Suprapubic skin (tissue), 4 donors: Measurements from ENCODE around the gene ZAR1.

Experiments
- EP300 ChIP-seq: sonication (generic); formaldehyde crosslinking; IDR thresholded peaks from one replicate; pipeline ENCODE4 v1.6.1; 2017; ENCODE audit warnings: antibody characterized with exemption
- POLR2A ChIP-seq, 2 donors: fragments of 450-650 bp; IDR thresholded peaks; one replicate each; pipeline ENCODE4 v1.6.1; 2017; ENCODE audit warnings: antibody characterized with exemption in 2 of 2, mild to moderate bottlenecking in 2 of 2, moderate library complexity in 2 of 2
- POLR2AphosphoS5 ChIP-seq, 3 donors: sonication (generic); formaldehyde crosslinking; IDR thresholded peaks; one replicate each; pipeline ENCODE4 v1.6.1; 2017; ENCODE audit warnings: antibody characterized with exemption in 3 of 3
- TF ChIP-seq, protein P1 (sequence below), 2 donors: fragments of 200-600 bp in 1 of 2; fragments of 450-650 bp in 1 of 2; sonication (generic) in 1 of 2; IDR thresholded peaks; one replicate each; pipeline ENCODE4 v1.5.1; 2016 to 2019; ENCODE audit warnings: antibody characterized with exemption in 2 of 2, mild to moderate bottlenecking in 1 of 2, moderate library complexity in 1 of 2

DNA sequence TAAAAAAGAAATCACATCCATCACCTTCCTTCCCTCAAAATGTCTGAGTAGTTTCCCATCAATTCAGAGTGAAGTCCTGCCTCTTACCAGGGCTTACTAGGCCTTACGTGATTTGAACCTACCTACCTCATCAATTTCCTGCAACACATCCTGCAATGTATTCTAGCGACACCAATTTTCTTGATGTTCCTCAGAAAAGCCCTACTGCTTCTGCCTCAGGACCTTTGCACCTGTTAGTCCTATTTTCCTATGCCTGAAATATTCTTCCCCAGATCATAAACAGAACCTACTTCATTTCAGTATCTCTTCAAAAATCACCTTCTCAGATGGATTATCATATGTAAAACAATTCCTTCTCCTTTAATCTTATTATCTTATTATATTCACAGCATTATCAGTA is 52.8 kb downstream of the ZAR1 start:
- TF ChIP-seq, protein P1, sequence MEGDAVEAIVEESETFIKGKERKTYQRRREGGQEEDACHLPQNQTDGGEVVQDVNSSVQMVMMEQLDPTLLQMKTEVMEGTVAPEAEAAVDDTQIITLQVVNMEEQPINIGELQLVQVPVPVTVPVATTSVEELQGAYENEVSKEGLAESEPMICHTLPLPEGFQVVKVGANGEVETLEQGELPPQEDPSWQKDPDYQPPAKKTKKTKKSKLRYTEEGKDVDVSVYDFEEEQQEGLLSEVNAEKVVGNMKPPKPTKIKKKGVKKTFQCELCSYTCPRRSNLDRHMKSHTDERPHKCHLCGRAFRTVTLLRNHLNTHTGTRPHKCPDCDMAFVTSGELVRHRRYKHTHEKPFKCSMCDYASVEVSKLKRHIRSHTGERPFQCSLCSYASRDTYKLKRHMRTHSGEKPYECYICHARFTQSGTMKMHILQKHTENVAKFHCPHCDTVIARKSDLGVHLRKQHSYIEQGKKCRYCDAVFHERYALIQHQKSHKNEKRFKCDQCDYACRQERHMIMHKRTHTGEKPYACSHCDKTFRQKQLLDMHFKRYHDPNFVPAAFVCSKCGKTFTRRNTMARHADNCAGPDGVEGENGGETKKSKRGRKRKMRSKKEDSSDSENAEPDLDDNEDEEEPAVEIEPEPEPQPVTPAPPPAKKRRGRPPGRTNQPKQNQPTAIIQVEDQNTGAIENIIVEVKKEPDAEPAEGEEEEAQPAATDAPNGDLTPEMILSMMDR (IDR thresholded peaks at IDR 0.05), result no peak
- TF ChIP-seq POLR2A (IDR thresholded peaks at IDR 0.05) (no peak), POLR2AphosphoS5 (IDR thresholded peaks at IDR 0.05) (no peak), EP300 (no peak)
